Neural progenitor cell (in vitro differentiated cells): ENCODE data around the gene TMEM95. TPM values are rescaled to one million over a fixed set of nuclear protein-coding genes. Genes with fewer than 3 reads are reported as not detected.
"Not testable (repeated sequence)": the region's sequence is repeated elsewhere in the genome, so short reads cannot be mapped to it uniquely, and the experiment has no call there.

Experiments
- DNase-seq: peaks from one replicate; pipeline ENCODE4 v3.0.0-alpha.2; 2016; ENCODE audit warnings: low spot score
- H2AFZ ChIP-seq: fragments of 200-600 bp; sonication (generic); replicated peaks from 2 replicates; pipeline ENCODE4 v1.6.1; 2016; ENCODE audit warnings: antibody characterized with exemption
- H3F3A ChIP-seq: fragments of 200-600 bp; sonication (generic); 2 replicates; pipeline ENCODE4 v1.6.1; 2016; ENCODE audit warnings: antibody characterized with exemption, low read depth
- H3K27ac ChIP-seq: fragments of 200-600 bp; sonication (generic); 2 replicates; pipeline ENCODE4 v1.5.1; 2016; ENCODE audit warnings: mild to moderate bottlenecking
- H3K27me3 ChIP-seq: fragments of 200-600 bp; sonication (generic); 2 replicates; pipeline ENCODE4 v1.6.1; 2016; ENCODE audit warnings: mild to moderate bottlenecking, moderate library complexity
- H3K36me3 ChIP-seq: fragments of 200-600 bp; sonication (generic); 2 replicates; pipeline ENCODE4 v1.5.1; 2016
- H3K4me1 ChIP-seq: fragments of 200-600 bp; sonication (generic); 2 replicates; pipeline ENCODE4 v1.6.1; 2016; ENCODE audit warnings: mixed run types
- H3K4me2 ChIP-seq: fragments of 200-600 bp; sonication (generic); 2 replicates; pipeline ENCODE4 v1.6.1; 2016
- H3K4me3 ChIP-seq: fragments of 200-600 bp; sonication (generic); 2 replicates; pipeline ENCODE4 v1.5.1; 2016
- H3K79me2 ChIP-seq: fragments of 200-600 bp; sonication (generic); 2 replicates; pipeline ENCODE4 v1.6.1; 2016; ENCODE audit warnings: low read depth
- H3K9ac ChIP-seq: fragments of 200-600 bp; sonication (generic); 2 replicates; pipeline ENCODE4 v1.6.1; 2016
- H3K9me3 ChIP-seq: fragments of 200-600 bp; sonication (generic); 2 replicates; pipeline ENCODE4 v1.5.1; 2016; ENCODE audit warnings: low read depth
- H4K20me1 ChIP-seq: fragments of 200-600 bp; sonication (generic); 2 replicates; pipeline ENCODE4 v1.6.1; 2016; ENCODE audit warnings: low read depth
- H3K27ac Mint-ChIP-seq: 3 replicates; pipeline ENCODE4 v1.8.0; 2021; ENCODE audit warnings: mixed read lengths
- H3K27me3 Mint-ChIP-seq: 2 replicates; pipeline ENCODE4 v1.8.0; 2022; ENCODE audit warnings: low read depth, mild to moderate bottlenecking, inconsistent platforms, moderate library complexity, mixed read lengths; ENCODE audit not compliant: insufficient read depth
- H3K36me3 Mint-ChIP-seq: 3 replicates; pipeline ENCODE4 v1.8.0; 2021; ENCODE audit warnings: mixed read lengths
- H3K4me1 Mint-ChIP-seq: 3 replicates; pipeline ENCODE4 v1.8.0; 2021; ENCODE audit warnings: mixed read lengths
- H3K4me3 Mint-ChIP-seq: 3 replicates; pipeline ENCODE4 v1.8.0; 2021; ENCODE audit warnings: mild to moderate bottlenecking, moderate library complexity, mixed read lengths
- H3K9me3 Mint-ChIP-seq: 3 replicates; pipeline ENCODE4 v1.8.0; 2020; ENCODE audit warnings: mixed read lengths
- EZH2 ChIP-seq: fragments of 200-600 bp; sonication (generic); IDR thresholded peaks from 2 replicates; pipeline ENCODE4 v1.6.1; 2017; ENCODE audit warnings: antibody characterized with exemption, mild to moderate bottlenecking, moderate library complexity
- EZH2phosphoT487 ChIP-seq: fragments of 200-600 bp; sonication (generic); IDR thresholded peaks from 2 replicates; pipeline ENCODE4 v1.6.1; 2017; ENCODE audit warnings: antibody characterized with exemption
- total RNA-seq: library from RNA; depleted of rRNA; stranded (reverse); fragments of >200 nt; gene quantifications from 2 replicates; pipeline ENCODE4 v1.2.3, GENCODE V29; 2015; ENCODE audit warnings: low replicate concordance
- TF ChIP-seq, protein P1 (sequence below): fragments of 200-600 bp; sonication (generic); IDR thresholded peaks from 2 replicates; pipeline ENCODE4 v1.5.1; 2017; ENCODE audit warnings: antibody characterized with exemption, mild to moderate bottlenecking

The TMEM95 gene
- total RNA-seq, 1 donor from 2014 or later: not detected

DNA sequence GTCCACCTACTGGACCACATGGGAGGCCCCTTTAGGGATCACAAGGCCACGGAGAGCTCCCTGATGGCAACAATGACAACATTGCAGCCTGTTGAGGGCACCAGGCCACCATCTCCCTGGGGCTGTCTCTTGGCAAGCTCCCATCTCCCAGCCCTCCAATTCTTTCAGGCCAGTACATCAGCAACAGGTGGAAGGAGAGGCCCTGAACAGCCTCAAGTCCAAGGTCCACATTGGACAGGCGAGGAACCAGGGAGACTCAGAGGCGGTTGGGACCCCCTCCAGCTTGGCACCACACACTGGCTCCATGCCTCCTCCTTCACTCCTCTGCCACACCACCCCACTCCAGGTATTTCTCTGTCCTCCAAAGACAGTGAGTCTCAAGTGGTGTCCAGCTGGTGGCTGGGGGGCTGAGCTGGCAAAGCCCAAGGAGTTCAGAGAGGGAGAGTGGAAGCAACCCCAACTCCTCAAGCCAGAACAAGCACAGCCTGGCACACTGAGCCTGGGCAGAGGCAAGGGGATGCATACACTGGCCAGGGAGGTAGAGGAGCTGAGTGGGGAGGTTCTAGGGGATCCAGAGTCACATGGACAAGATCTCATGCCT, 19.9 kb upstream of the TMEM95 start:
- no peak overlapping the region for H2AFZ ChIP-seq
- no peak overlapping the region for H3K4me3 ChIP-seq
- no peak overlapping the region for H3K4me2 ChIP-seq
- H3K4me1 Mint-ChIP-seq: peaks cover 19% of the 10 kb centered on the region
- H3K9me3 Mint-ChIP-seq: no peaks in the 10 kb centered on the region
- H3K4me3 Mint-ChIP-seq: peak overlapping the region; percentile 33
- peaks cover 13% of the 10 kb centered on the region for H3K4me1 ChIP-seq
- H3K9me3 ChIP-seq: no peaks in the 10 kb centered on the region
- no peak overlapping the region for H3K9ac ChIP-seq
- no peak overlapping the region for H3K27ac ChIP-seq
- H3K79me2 ChIP-seq: no peaks in the 10 kb centered on the region
- TF ChIP-seq EZH2 (no peak), EZH2phosphoT487 (no peak)
- TF ChIP-seq, protein P1, sequence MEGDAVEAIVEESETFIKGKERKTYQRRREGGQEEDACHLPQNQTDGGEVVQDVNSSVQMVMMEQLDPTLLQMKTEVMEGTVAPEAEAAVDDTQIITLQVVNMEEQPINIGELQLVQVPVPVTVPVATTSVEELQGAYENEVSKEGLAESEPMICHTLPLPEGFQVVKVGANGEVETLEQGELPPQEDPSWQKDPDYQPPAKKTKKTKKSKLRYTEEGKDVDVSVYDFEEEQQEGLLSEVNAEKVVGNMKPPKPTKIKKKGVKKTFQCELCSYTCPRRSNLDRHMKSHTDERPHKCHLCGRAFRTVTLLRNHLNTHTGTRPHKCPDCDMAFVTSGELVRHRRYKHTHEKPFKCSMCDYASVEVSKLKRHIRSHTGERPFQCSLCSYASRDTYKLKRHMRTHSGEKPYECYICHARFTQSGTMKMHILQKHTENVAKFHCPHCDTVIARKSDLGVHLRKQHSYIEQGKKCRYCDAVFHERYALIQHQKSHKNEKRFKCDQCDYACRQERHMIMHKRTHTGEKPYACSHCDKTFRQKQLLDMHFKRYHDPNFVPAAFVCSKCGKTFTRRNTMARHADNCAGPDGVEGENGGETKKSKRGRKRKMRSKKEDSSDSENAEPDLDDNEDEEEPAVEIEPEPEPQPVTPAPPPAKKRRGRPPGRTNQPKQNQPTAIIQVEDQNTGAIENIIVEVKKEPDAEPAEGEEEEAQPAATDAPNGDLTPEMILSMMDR: no peak
- DNase-seq: no peak
- H3K36me3 Mint-ChIP-seq: no peaks in the 10 kb centered on the region
- no peaks in the 10 kb centered on the region for H3K36me3 ChIP-seq
- H3K27ac Mint-ChIP-seq: peak overlapping the region; percentile 72
- H3K27me3 ChIP-seq: no peaks in the 10 kb centered on the region
- H4K20me1 ChIP-seq: no peaks in the 10 kb centered on the region
- H3F3A ChIP-seq: peaks cover 24% of the 10 kb centered on the region
- peaks cover 8% of the 10 kb centered on the region for H3K27me3 Mint-ChIP-seq

DNA sequence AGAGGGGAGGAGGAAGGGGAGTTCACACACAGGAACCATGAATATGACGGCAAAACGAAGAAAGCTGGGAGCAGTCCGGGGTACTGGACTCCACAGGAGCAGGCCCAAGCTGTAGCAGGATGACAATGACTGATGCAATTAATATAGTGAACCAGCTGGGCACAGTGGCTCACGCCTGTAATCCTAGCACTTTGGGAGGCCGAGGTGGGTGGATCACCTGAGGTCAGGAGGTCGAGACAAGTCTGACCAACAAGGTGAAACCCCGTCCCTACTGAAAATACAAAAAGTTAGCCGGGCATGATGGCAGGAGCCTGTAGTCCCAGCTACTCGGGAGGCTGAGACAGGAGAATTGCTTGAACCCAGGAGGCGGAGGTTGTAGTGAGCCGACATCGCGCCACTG, 19.2 kb upstream of the TMEM95 start:
- H3K27ac Mint-ChIP-seq: peak overlapping the region; percentile 72
- H3K4me3 ChIP-seq, H4K20me1 ChIP-seq, H2AFZ ChIP-seq, DNase-seq, H3K36me3 ChIP-seq, H3K27me3 Mint-ChIP-seq, H3K36me3 Mint-ChIP-seq, H3K4me3 Mint-ChIP-seq, H3K4me2 ChIP-seq, H3K27me3 ChIP-seq, H3K9me3 ChIP-seq, H3K79me2 ChIP-seq, H3K27ac ChIP-seq, H3K4me1 ChIP-seq, H3K9me3 Mint-ChIP-seq, H3K9ac ChIP-seq: not testable (repeated sequence)
- H3F3A ChIP-seq: peaks cover 16% of the 10 kb centered on the region
- H3K4me1 Mint-ChIP-seq: peaks cover 16% of the 10 kb centered on the region

DNA sequence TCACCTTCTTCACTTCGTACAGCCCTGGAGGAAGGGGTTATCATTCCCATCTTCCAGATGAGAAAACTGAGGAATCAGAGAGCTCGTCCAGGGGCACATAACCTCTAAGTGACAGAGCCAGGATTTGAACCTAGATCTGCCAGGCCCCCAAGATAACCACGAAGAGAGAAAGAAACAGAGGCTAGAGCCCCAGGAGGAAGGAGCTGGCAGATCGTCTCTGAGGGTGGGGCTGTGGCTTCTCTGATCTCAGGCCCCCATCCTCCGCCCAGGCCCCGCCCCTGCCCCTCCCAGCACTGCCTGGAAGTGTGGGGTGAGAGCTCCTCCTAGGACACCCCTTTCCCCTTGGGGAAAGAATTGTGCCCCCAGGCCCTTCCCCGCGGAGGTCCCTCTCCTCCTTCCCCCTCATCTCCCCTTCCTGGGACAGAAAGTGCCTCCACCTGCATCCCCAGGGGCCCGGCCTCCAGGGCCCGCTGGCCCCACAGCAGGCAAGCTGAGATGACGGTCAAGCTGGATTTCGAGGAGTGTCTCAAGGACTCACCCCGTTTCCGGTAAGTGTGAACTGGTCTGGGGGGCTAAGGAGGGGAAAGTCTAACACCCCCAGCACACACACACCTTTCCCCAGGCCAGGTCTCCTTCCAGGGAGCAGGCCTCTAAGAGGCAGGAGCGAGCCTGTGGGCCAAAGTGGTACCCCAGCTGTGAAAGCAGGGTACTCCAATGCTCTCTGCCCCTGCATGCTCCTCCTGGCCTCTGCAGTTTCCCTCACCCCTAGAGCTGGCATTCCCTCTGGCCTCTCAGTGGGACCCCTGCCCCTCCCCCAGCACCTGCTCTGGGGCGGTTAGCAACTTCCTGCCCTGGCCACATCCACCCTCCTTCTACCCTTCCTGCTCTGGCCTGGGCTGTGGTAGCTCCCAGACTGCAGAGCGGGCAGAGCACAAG, 18.4 kb upstream of the TMEM95 start, which contains the start of gene ACAP1:
TSS of gene ACAP1 (plus strand) at position 290 of the 936 bp plus-strand sequence. CDS start at position 496, 206 bp downstream.
- Histone ChIP-seq H3K4me1 (peaks cover 7% of the 10 kb centered on the region), H3K4me2 (peak within 1 kb of the TSS; percentile 42), H3K27me3 (no peaks in the 10 kb centered on the region), H3K27ac (no peak within 1 kb of the TSS), H3K9me3 (no peaks in the 10 kb centered on the region), H3K36me3 (no peaks in the 10 kb centered on the region), H3K9ac (no peak within 1 kb of the TSS), H4K20me1 (no peaks in the 10 kb centered on the region), H3K4me3 (no peak within 1 kb of the TSS), H2AFZ (peak within 1 kb of the TSS; percentile 96), H3F3A (peaks cover 12% of the 10 kb centered on the region), H3K79me2 (no peaks in the 10 kb centered on the region)
- Mint-ChIP-seq H3K9me3 (no peaks in the 10 kb centered on the region), H3K27ac (peak within 1 kb of the TSS; percentile 72), H3K4me1 (peaks cover 14% of the 10 kb centered on the region), H3K27me3 (peaks cover 7% of the 10 kb centered on the region), H3K4me3 (peak within 1 kb of the TSS; percentile 58), H3K36me3 (no peaks in the 10 kb centered on the region)
- TF ChIP-seq EZH2 (no peak), EZH2phosphoT487 (no peak)
- TF ChIP-seq, protein P1: no peak
- DNase-seq: no peak

DNA sequence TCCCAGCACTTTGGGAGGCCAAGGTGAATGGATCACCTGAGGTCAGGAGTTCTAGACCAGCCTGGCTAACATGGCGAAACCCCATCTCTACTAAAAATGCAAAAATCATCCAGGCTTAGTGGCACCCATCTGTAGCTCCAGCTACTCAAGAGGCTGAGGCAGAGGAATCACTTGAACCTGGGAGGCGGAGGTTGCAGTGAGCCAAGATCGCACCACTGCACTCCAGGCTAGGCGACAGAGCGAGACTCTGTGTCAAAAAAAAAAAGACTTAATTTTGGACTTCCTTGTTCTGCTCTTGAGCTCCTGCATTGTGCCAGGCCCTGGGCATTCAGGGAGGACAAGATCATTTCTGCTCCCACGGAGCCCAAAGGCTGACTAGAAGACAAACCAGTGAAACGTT, 17.4 kb upstream of the TMEM95 start:
- not testable (repeated sequence) for H3K4me3 Mint-ChIP-seq, H3K27me3 Mint-ChIP-seq, H3K27ac ChIP-seq, H3K4me1 Mint-ChIP-seq, H3K9me3 Mint-ChIP-seq, H3K9ac ChIP-seq, H3K36me3 ChIP-seq, H4K20me1 ChIP-seq, DNase-seq, H3K4me1 ChIP-seq, H3K4me2 ChIP-seq, H3K27me3 ChIP-seq, H3K27ac Mint-ChIP-seq, H2AFZ ChIP-seq, H3K36me3 Mint-ChIP-seq, H3K9me3 ChIP-seq, H3K4me3 ChIP-seq, H3K79me2 ChIP-seq
- H3F3A ChIP-seq: peaks cover 12% of the 10 kb centered on the region
